Thyroid gland (tissue), 4 donors: Measurements from ENCODE around the gene GAB1.

ENCODE experiments used
- CTCF ChIP-seq, 6 experiments: fragments of 200-600 bp in 3 of 6; fragments of 450-650 bp in 3 of 6; sonication (generic) in 3 of 6; IDR thresholded peaks; one replicate each; pipeline ENCODE4 v1.5.1; 2016 to 2019; ENCODE audit warnings: antibody characterized with exemption in 6 of 6, mild to moderate bottlenecking in 2 of 6, inconsistent platforms in 1 of 6, moderate library complexity in 1 of 6
- POLR2A ChIP-seq, 2 donors: fragments of 450-650 bp; IDR thresholded peaks; one replicate each; pipeline ENCODE4 v1.6.1; 2017; ENCODE audit warnings: antibody characterized with exemption in 2 of 2, mild to moderate bottlenecking in 2 of 2, moderate library complexity in 1 of 2

GRCh38 chr4:143335979-143336780, 496 bp upstream of the GAB1 start:
- TF ChIP-seq CTCF (IDR thresholded peaks at IDR 0.05) (no peak), POLR2A (IDR thresholded peaks at IDR 0.05) (peak in 1 of 2 donors; percentile 70)
